ENCODE results near the gene INA.
"Not testable (repeated sequence)": the region's sequence is repeated elsewhere in the genome, so short reads cannot be mapped to it uniquely, and the experiment has no call there.

Gene INA

GRCh38 chr10:103276896-103277712 is at the start of gene INA:
INA (plus strand) TSS chr10:103277138; CDS start chr10:103277212, 74 bp downstream.
- DNase-seq = peak; percentile 71

GRCh38 chr10:103227416-103227815 is 49.5 kb upstream of the INA start:
- DNase-seq = no peak

- DNase-seq = no peak
Measured at GRCh38 chr10:103231047-103231551, 45.8 kb upstream of the INA start.

GRCh38 chr10:103232131-103232673 is 44.7 kb upstream of the INA start:
- no peak for DNase-seq

GRCh38 chr10:103232772-103233488 is 44.0 kb upstream of the INA start:
- no peak for DNase-seq

GRCh38 chr10:103235775-103236174 is 41.2 kb upstream of the INA start:
- no peak for DNase-seq

- no peak for DNase-seq
Measured at GRCh38 chr10:103238506-103239252, 38.3 kb upstream of the INA start.

GRCh38 chr10:103241262-103242011 is 35.5 kb upstream of the INA start:
- DNase-seq = peak; percentile 25

GRCh38 chr10:103244666-103245271 is 32.2 kb upstream of the INA start:
- peak; percentile 14 for DNase-seq

GRCh38 chr10:103245587-103245986 is 31.4 kb upstream of the INA start, which contains the start of gene RPEL1:
RPEL1 (plus strand) TSS chr10:103245887; CDS start chr10:103245997, 110 bp downstream.
- DNase-seq = not testable (repeated sequence)

GRCh38 chr10:103246324-103246723 is 30.6 kb upstream of the INA start:
- no peak for DNase-seq

GRCh38 chr10:103254113-103254512 is 22.8 kb upstream of the INA start:
- no peak for DNase-seq

- DNase-seq = no peak
Measured at GRCh38 chr10:103254538-103255325, 22.2 kb upstream of the INA start.

GRCh38 chr10:103256613-103257012 is 20.3 kb upstream of the INA start:
- DNase-seq = no peak

GRCh38 chr10:103257812-103258211 is 19.1 kb upstream of the INA start:
- no peak for DNase-seq

GRCh38 chr10:103258928-103259327 is 18.0 kb upstream of the INA start:
- DNase-seq = not testable (repeated sequence)

GRCh38 chr10:103259989-103260388 is 16.9 kb upstream of the INA start:
- no peak for DNase-seq

GRCh38 chr10:103262229-103262628 is 14.7 kb upstream of the INA start:
- DNase-seq = no peak

GRCh38 chr10:103265717-103266329 is 11.1 kb upstream of the INA start:
- DNase-seq = no peak

GRCh38 chr10:103273041-103273441 is 3.9 kb upstream of the INA start:
- DNase-seq = no peak

Measured in DMS153 (cell line).